ENCODE results near the gene BTBD3. TPM values are rescaled to one million over a fixed set of nuclear protein-coding genes. Genes with fewer than 3 reads are reported as not detected.
A peak's percentile ranks its signal among the peaks of the same experiment; 100 is the strongest.

BTBD3 gene
- total RNA-seq, 1 experiment from 2014 or later = 21.8 TPM

GRCh38 chr20:11880680-11881079 is 37.0 kb upstream of the BTBD3 start:
- no peaks in the 10 kb centered on the region for H3K27me3 Mint-ChIP-seq (ENCODE audit: insufficient read depth, unreplicated experiment)
- no peak for TF ChIP-seq CTCF (IDR thresholded peaks at IDR 0.05; ENCODE audit: unreplicated experiment)
- no peak overlapping the region for H3K27ac Mint-ChIP-seq (ENCODE audit: low read depth, unreplicated experiment)
- H3K4me3 Mint-ChIP-seq (ENCODE audit: unreplicated experiment) = no peak overlapping the region
- ChIA-PET CTCF (interaction anchor here (0.7 kb wide), 1 partner anchor 30 kb away, joined by 3 read pairs; no protein-coding TSS in a partner anchor), POLR2A (no interaction called here)
- intact Hi-C loops (cut with micrococcal nuclease) = no loop called here
- peak; percentile 69 for DNase-seq (ENCODE audit: unreplicated experiment)
- no peaks in the 10 kb centered on the region for H3K36me3 Mint-ChIP-seq (ENCODE audit: insufficient read depth, unreplicated experiment)
- BruUV-seq (replicated peaks) = no TSS peak
- no peaks in the 10 kb centered on the region for H3K4me1 Mint-ChIP-seq (ENCODE audit: insufficient read depth, unreplicated experiment)
- peaks cover 5% of the 10 kb centered on the region for H3K9me3 Mint-ChIP-seq (ENCODE audit: unreplicated experiment)

GRCh38 chr20:11881449-11881848 is 36.2 kb upstream of the BTBD3 start:
- Mint-ChIP-seq H3K36me3 (ENCODE audit: insufficient read depth, unreplicated experiment) (no peaks in the 10 kb centered on the region), H3K27me3 (ENCODE audit: insufficient read depth, unreplicated experiment) (no peaks in the 10 kb centered on the region), H3K4me1 (ENCODE audit: insufficient read depth, unreplicated experiment) (no peaks in the 10 kb centered on the region), H3K27ac (ENCODE audit: low read depth, unreplicated experiment) (no peak overlapping the region), H3K9me3 (ENCODE audit: unreplicated experiment) (no peaks in the 10 kb centered on the region), H3K4me3 (ENCODE audit: unreplicated experiment) (no peak overlapping the region)
- no peak for DNase-seq (ENCODE audit: unreplicated experiment)
- BruUV-seq (replicated peaks) = no TSS peak
- intact Hi-C loops (cut with micrococcal nuclease) = no loop called here
- no peak for TF ChIP-seq CTCF (IDR thresholded peaks at IDR 0.05; ENCODE audit: unreplicated experiment)
- ChIA-PET CTCF (interaction anchor here (0.6 to 0.7 kb wide), 2 partner anchors 31 to 328 kb away, joined by 3 read pairs; no protein-coding TSS in a partner anchor), POLR2A (no interaction called here)

GRCh38 chr20:11882651-11883050 is 35.0 kb upstream of the BTBD3 start:
- POLR2A ChIA-PET = no interaction called here
- CTCF ChIA-PET = no interaction called here
- no TSS peak for BruUV-seq (replicated peaks)
- Mint-ChIP-seq H3K27me3 (ENCODE audit: insufficient read depth, unreplicated experiment) (no peaks in the 10 kb centered on the region), H3K27ac (ENCODE audit: low read depth, unreplicated experiment) (no peak overlapping the region), H3K4me3 (ENCODE audit: unreplicated experiment) (no peak overlapping the region), H3K36me3 (ENCODE audit: insufficient read depth, unreplicated experiment) (no peaks in the 10 kb centered on the region), H3K9me3 (ENCODE audit: unreplicated experiment) (no peaks in the 10 kb centered on the region), H3K4me1 (ENCODE audit: insufficient read depth, unreplicated experiment) (no peaks in the 10 kb centered on the region)
- no peak for DNase-seq (ENCODE audit: unreplicated experiment)
- intact Hi-C loops (cut with micrococcal nuclease) = no loop called here
- TF ChIP-seq CTCF (IDR thresholded peaks at IDR 0.05; ENCODE audit: unreplicated experiment) = no peak

- Mint-ChIP-seq H3K4me1 (ENCODE audit: insufficient read depth, unreplicated experiment) (peaks cover 6% of the 10 kb centered on the region), H3K4me3 (ENCODE audit: unreplicated experiment) (no peak overlapping the region), H3K27ac (ENCODE audit: low read depth, unreplicated experiment) (no peak overlapping the region), H3K27me3 (ENCODE audit: insufficient read depth, unreplicated experiment) (no peaks in the 10 kb centered on the region), H3K9me3 (ENCODE audit: unreplicated experiment) (no peaks in the 10 kb centered on the region), H3K36me3 (ENCODE audit: insufficient read depth, unreplicated experiment) (no peaks in the 10 kb centered on the region)
- TF ChIP-seq CTCF (IDR thresholded peaks at IDR 0.05; ENCODE audit: unreplicated experiment) = no peak
- no peak for DNase-seq (ENCODE audit: unreplicated experiment)
- intact Hi-C loops (cut with micrococcal nuclease) = no loop called here
- ChIA-PET CTCF (interaction anchor here (1.1 kb wide), 1 partner anchor 33 kb away, joined by 4 read pairs; no protein-coding TSS in a partner anchor), POLR2A (interaction anchor here (1.1 kb wide), 1 partner anchor 180 kb away, joined by 3 read pairs; no protein-coding TSS in a partner anchor)
- BruUV-seq (replicated peaks) = no TSS peak
Measured at GRCh38 chr20:11888648-11889047, 29.0 kb upstream of the BTBD3 start.
